GM15510 (cell line): ENCODE measurements around the gene ZNF281.

ENCODE experiments used
- POLR2A ChIP-seq: IDR thresholded peaks from 3 replicates; pipeline ENCODE4 v1.6.1; 2011; ENCODE audit warnings: borderline replicate concordance; ENCODE audit not compliant: insufficient read length; ENCODE audit errors: extremely low read depth

ZNF281 gene

DNA sequence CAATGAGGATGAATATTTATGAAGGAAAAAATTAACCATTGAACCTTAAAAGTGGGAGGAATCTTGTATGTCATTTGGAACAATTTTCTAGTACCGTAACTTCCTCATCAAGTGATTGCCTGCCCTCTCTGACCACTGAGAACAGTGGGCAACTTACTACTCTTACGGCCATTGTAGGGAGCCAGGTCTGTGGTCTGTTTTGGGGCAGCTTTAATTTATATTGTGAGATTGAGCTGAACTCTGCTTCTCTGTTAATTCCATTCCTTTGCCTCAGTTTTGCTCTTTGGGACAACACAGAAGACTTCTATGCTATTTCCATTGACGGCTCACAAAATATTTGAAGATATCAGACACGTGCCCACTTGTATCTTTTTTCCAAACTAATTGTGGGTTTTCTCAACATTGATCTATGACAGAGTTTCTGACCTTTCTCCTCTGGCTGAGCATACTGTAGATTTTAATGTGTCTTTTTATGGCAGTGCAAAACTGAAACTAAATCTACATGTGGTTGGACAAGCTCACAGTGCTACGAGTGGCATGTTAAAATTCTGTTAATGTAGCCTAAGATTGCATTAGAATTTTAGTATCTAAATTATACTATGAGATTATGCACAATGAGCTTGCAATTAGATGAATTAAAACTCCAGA lies 27.8 kb upstream of the ZNF281 start:
- TF ChIP-seq POLR2A: no peak

DNA sequence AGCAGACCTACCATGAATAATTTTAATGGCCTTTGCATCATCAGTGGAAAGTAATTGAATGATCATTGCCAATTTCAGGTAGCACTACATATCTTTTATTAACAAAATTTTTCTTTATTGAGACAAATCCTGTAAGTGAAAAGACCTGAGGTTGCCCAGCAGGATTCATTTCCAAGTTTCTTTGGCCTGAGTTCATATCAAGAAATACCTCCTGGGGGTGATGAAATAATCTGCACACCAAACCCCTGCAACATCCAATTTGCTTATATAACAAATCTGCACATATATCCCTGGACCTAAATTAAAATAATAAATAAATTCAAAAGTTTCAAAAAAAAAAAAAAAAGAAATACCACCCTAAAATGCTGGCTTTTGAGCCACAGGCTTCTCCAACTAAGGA lies 27.3 kb upstream of the ZNF281 start:
- TF ChIP-seq POLR2A: no peak

DNA sequence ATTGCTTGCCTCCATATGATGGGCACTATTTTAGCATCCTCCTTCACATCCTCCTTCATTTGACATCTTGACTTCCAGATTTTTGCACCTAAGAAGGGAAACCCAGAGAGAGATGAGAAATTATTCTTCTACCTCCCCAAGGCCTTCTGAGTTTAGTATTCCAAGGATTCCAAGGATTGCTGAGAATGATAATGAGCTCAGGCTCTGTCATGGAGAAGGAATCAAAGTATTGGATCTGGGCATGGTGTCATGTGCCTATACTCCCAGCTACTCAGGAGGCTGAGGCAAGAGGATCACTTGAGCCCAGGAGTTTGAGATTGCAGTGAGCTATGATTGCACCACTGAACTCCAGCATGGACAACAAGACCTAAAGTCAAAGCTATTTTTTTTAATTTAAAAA lies 26.6 kb upstream of the ZNF281 start:
- TF ChIP-seq POLR2A: no peak

DNA sequence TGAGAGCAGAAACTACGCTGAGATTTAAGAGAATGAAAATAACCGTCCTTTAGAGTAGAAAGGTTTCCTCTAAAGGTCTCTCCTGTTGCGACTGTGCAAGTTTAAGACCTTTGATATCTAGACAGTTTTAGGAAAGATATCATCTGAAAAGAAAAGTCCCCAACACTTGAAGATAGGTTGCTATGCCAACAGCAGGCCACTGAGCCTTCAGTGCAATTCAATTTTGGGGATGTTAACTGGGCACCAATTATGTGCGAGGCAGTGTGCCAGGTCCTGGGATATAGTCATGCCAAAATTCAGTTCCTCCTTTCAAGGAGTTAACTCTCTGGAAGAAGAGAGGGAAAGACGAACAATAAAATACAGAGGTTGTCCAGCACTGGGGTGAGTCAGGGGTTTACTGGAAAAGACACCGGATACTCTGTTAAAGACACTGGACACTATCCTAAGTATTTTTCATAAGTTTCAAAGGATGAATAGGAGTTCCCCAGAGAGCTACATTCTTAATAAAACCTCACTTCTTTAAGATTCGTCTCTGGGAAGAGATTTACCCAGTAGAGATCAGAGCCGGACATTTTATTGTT lies 25.5 kb upstream of the ZNF281 start:
- TF ChIP-seq POLR2A: no peak

DNA sequence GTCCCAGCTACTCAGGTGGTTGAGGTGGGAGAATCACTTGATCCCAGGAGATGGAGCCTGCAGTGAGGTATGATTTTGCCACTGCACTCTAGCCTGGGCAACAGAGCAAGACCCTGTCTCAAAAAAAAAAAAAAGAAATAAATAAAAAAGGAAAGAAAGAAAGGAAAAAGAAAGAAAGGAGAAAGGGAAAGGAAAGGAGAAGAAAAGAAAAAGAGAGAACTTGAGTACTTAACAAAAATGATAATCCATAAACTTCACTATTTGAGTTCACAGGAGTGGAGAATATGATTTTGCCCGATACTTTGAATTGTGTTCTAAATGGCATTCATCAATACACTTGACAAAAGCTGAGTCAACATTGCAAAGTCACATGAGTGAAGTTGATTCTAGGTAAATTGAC lies 23.8 kb upstream of the ZNF281 start:
- no peak for TF ChIP-seq POLR2A

DNA sequence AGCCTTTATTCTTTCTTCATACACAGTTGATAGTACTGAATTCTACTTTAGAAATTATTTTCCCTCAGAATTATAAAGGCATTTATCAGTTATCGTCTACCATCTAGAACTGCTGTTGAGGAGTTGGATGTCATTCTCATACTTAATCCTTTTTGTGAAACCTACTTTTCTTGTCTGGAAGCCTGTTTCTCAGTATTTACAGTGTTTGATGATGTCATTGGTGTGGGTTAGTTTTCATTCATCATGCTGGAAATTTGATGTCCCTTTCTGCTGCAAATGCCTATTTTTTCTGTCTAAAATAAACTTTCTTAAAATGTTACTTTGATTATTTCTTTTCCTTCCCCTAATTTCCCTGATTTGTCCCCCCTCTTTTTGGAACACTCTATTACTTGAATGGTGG lies 22.8 kb upstream of the ZNF281 start:
- TF ChIP-seq POLR2A: no peak

DNA sequence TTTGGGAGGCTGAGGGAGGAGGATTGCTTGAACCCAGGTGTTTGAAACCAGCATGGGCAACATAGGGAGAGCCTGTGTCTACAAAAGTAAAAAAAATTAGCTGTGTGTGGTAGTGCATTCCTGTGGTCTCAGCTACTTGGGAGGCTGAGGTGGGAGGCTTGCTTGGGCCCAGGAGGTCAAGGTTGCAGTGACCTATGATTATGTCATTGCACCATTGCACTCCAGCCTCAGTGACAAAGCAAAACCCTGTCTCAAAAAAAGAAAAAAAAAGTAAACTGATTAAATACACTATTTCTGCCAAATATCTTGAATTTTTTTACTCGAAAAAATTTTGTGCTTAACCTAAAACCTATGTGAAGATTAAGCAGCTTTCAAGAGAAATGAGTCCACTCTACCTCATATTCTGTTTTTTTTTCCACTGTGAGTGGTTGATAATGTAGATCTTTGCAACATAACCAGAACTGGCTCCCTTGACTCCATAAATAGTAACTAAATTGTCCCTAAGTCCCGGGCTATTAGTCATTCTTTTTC lies 19.4 kb upstream of the ZNF281 start:
- TF ChIP-seq POLR2A: no peak

DNA sequence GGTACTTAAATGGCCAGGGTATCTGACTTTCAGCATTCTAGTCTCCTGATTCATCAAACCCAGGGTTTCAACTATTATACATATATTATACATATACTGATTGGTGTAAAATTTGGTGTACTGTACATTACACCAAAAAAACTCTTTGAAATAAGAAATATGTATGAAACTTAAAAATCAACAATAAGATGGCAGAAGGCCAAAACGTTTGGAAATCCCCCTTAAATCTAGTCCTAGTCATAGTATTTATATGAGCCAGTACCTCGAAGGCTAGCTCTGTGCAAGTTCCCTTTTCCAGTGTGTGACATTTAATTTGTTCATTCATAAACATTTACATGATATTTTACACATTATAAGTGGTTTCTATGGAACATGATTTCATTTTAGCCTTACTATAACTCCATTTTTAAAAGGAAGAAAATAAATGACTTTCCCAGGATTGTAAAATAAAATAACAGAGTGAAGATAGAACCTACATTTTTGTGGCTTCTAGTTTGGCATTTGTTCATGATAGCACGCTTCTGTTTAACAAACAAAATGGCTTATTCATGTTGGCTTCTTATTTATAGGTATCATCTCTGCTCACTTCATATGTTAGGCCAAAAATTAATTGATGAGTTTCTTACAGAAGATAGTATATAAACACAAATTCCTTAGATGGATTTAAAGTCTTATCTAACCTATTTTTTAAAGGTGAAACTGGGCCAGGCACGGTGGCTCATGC lies 18.8 kb upstream of the ZNF281 start:
- no peak for TF ChIP-seq POLR2A

DNA sequence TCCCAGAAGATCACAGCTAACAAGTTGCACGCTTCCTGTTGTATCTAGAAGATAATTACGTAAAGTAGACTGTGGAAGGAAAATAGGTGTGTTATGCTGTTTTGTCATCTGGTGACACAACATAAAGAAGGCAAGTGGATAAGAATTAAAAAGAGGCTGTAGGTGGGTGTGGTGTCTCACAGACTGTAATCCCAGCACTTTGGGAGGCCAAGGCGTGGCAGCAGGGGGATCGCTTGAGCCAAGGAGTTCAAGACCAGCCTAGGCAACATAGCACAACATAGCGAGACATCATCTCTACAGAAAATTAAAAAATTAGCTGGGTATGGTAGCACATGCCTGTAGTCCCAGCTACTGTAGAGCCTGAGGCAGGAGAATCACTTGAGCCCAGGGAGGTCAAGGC lies 17.9 kb upstream of the ZNF281 start:
- TF ChIP-seq POLR2A: no peak

DNA sequence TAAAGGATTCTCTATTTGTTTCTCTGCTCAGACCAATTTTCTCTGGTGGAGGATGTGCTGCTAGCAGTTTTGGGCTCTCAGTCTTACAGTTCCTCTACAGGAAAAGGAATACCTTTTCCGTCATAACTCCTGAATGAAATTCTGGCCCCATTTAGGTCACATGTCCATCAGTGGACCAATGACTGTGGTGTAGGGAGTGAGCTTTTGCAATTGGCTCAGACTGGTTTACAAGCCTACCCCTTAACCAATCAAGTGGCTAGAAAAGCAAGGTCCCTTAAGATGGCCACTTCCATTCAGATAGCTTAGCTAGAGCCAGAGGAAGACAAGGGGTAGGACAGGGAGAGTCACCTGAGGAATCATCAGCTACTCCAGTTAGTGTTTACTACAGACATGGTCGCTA lies 16.4 kb upstream of the ZNF281 start:
- no peak for TF ChIP-seq POLR2A

DNA sequence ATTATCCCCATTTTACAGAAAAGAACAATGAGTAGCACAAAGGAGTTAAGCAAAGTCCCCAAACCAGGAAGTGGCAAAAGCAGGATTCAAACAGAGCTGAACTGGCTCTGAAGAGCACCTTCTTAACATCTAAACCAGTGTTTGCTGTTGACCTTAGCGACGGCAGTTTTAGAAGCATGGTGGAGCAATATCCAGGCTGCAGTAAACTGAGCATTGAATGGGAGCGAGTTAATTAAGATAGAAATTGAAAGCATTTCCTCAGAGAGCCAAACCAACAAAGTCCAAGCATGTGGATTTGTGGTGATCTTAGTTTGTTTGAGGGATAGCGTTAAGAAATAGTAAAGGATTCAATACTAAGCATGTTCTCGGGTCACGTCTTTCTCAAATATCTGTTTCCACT lies 13.4 kb upstream of the ZNF281 start:
- no peak for TF ChIP-seq POLR2A

DNA sequence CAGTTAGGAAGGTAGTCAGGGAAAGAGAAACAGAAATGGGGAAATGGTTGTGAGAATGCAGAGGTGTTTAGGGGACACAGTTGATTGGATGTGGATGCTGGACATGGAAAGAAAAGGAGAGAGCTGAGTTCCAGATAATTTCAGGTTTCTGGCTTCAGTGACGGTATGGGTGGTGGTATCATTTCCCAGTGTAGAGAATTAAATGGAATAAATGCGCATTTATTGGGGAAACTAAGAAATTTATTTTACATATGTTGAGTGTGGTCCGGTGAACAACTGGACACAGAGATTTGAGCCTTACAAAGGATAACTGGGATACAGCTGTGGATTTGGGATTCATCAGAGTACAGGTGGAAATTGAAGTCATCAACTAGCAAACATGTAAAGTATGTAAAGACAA lies 12.4 kb upstream of the ZNF281 start:
- TF ChIP-seq POLR2A: no peak

DNA sequence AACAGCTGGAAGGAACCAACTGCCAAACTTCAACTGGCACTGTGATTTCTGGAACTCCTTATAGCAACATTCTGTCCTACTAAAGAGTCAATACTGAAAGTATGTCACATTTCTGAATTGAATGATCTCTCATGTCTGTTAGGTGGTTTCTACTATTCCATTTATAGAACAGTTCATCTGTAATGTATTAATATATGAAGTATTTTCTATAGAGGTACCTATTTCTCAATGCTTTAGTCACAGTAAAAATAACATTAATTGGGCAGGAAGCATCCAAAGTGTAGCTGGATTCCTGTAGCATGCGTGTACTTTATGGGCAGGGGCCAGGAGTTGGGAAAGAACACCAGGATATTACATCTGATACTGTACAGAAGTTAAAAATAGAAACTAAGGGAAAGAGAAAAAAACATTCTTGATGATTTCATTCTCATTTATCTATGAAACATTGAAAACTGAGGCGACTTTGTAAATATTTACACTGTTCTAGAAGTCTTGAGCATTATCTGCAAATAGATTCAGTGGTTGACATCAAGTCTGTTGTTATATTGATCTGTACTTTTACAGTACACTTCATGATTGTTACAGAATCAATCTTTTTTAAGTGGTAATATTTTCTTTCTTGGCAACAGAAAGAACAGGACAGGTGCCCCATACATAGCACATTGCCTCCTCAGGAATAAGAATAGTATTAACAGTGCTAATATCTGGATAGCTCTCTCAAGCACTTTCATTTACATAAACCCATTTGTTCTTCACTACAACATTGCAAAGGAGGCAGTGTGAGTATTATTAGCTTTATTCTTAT lies 6.2 kb upstream of the ZNF281 start:
- TF ChIP-seq POLR2A: no peak

DNA sequence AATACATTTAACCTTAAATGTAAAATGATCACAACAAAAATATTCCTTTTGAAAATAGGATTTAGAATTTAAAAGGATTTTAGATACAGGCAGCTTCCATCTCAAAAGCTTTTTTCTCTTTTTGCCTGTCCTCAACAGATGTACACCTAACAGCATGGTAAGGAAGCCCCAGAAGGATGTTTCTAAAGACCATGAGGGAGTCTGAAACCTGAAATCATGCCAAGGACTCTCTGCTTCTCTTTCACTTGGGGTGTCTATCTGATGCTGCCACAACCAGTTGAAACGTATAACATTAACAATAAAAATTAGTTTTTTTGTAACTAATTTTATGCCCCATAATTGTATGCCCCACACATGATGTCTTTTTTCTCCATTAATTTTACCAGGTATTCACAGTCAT lies 5.4 kb upstream of the ZNF281 start:
- TF ChIP-seq POLR2A: no peak

DNA sequence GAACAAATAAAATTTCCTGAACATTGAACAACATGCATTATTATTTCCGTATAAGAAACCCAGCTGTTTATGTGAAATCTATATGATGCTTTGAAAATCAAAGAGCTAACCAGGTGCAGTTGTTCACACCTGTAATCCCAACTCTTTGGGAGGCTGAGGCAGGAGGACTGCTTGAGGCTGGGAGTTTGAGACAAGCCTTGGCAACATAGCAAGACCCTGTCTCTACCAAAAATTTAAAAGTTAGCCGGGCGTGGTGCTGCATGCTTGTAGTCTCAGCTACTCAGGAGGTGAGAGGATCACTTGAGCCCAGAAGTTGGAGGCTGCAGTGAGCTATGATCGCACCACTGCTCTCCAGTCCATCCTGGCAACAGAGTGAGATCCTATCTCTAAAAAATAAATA lies 4.8 kb upstream of the ZNF281 start:
- no peak for TF ChIP-seq POLR2A
